Left lung (tissue), 10 donors: ENCODE results near the gene EFNA2. TPM values are rescaled to one million over a fixed set of nuclear protein-coding genes. Genes with fewer than 3 reads are reported as not detected.

ENCODE experiments used
- ATAC-seq: fragments of 200-7000 bp; cut with Tn5 transposase; one replicate; pipeline ENCODE4 v1.9.1; 2020; ENCODE audit warnings: moderate library complexity
- DNase-seq, 4 donors: peaks; one replicate each; pipeline ENCODE4 v3.0.0-alpha.2; 2013 to 2020
- H3K27ac ChIP-seq, 2 donors: fragments of 200-600 bp; sonication (generic) in 1 of 2; one replicate each; pipeline versions ENCODE4 v1.5.0 to v1.8.0; 2020 to 2021
- H3K27me3 ChIP-seq, 2 donors: fragments of 200-600 bp; sonication (generic) in 1 of 2; one replicate each; pipeline versions ENCODE4 v1.5.0 to v1.8.0; 2020 to 2021
- H3K36me3 ChIP-seq, 2 donors: fragments of 200-600 bp; sonication (generic) in 1 of 2; one replicate each; pipeline versions ENCODE4 v1.5.0 to v1.8.0; 2020 to 2021
- H3K4me1 ChIP-seq, 2 donors: fragments of 200-600 bp; one replicate each; pipeline ENCODE4 v1.8.0; 2021
- H3K4me3 ChIP-seq, 2 donors: fragments of 200-600 bp; sonication (generic) in 1 of 2; one replicate each; pipeline versions ENCODE4 v1.5.0 to v1.8.0; 2020 to 2021; ENCODE audit warnings: mild to moderate bottlenecking in 1 of 2
- H3K9me3 ChIP-seq, 2 donors: fragments of 200-600 bp; sonication (generic) in 1 of 2; one replicate each; pipeline versions ENCODE4 v1.5.0 to v1.8.0; 2020 to 2021
- CTCF ChIP-seq, 2 donors: fragments of 200-600 bp; sonication (generic) in 1 of 2; IDR thresholded peaks; one replicate each; pipeline versions ENCODE4 v1.5.0 to v1.8.0; 2021; ENCODE audit warnings: antibody characterized with exemption in 2 of 2
- intact Hi-C, 2 donors: fragments of 100-400 bp; cut with DNase I; formaldehyde crosslinking; loops; one replicate each; pipeline versions ENCODE4 v1.11.2 to v1.14.2; 2022
- polyA plus RNA-seq, 6 donors: library from polyadenylated mRNA; unstranded; fragments of 120-200 nt; gene quantifications; one replicate each; pipeline ENCODE4 v1.2.1, GENCODE V29; 2013; ENCODE audit not compliant: insufficient read length in 6 of 6
- total RNA-seq, 2 donors: library from RNA; stranded (reverse); fragmentation: NEBNext Ultra II Directional; extraction: Animal tissue kit (Norgen Biotek cat#: 25700); gene quantifications; one replicate each; pipeline ENCODE4 v1.2.1, GENCODE V29; 2021
- donor health status: DM: no; HTN: yes; CAD: no.
- donor health status: DM: no; HTN: no; CAD: no.

The EFNA2 gene
- total and polyA plus RNA-seq, 8 donors: 0.48 to 2.0 (median 0.79) TPM; not detected in 1

- ATAC-seq (no peak), DNase-seq (no peak)
- intact Hi-C loops: no loop called here
- H3K4me3 ChIP-seq: no peak overlapping the region
- H3K27ac ChIP-seq: no peak overlapping the region
- no peak for TF ChIP-seq CTCF (IDR thresholded peaks at IDR 0.05)
- no peaks in the 10 kb centered on the region for H3K4me1 ChIP-seq
- peaks cover 0 to 45% of the 10 kb centered on the region in 2 donors for H3K27me3 ChIP-seq
- no peaks in the 10 kb centered on the region for H3K36me3 ChIP-seq
- no peaks in the 10 kb centered on the region for H3K9me3 ChIP-seq
Measured at GRCh38 chr19:1307320-1307719, 21.6 kb downstream of the EFNA2 start.

DNA sequence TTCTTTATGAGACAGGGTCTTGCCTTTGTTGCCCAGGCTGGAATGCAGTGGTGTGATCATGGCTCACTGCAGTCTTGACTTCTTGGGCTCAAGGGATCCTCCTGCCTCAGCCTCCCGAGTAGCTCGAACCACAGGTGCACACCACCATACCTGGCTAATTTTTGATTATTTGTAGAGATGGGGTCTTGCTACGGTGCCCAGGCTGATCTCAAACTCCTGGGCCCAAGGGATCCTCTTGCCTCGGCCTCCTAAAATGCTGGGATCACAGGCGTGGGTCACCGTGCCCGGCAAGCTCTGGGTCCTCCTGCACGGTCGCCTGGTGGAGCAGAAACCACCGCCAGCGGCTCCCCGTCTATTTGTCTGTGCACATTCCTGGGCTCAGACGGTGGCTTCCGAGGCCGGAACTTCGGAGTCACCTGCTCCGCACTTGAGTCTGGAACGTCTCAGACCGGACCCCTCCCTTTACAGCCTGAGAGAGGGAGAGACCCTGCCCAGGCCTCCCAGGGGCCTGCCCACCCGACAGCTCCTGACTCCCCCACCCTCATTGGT lies 22.2 kb downstream of the EFNA2 start:
- DNase-seq (no peak), ATAC-seq (no peak)
- no peak overlapping the region for H3K4me3 ChIP-seq
- no peaks in the 10 kb centered on the region for H3K4me1 ChIP-seq
- no peaks in the 10 kb centered on the region for H3K9me3 ChIP-seq
- TF ChIP-seq CTCF (IDR thresholded peaks at IDR 0.05): no peak
- intact Hi-C loops: no loop called here
- H3K36me3 ChIP-seq: no peaks in the 10 kb centered on the region
- no peak overlapping the region for H3K27ac ChIP-seq
- H3K27me3 ChIP-seq: peaks cover 0 to 45% of the 10 kb centered on the region in 2 donors

GRCh38 chr19:1308718-1309117 lies 23.0 kb downstream of the EFNA2 start:
- Histone ChIP-seq H3K36me3 (no peaks in the 10 kb centered on the region), H3K27me3 (peaks cover 0 to 54% of the 10 kb centered on the region in 2 donors), H3K9me3 (no peaks in the 10 kb centered on the region), H3K4me1 (no peaks in the 10 kb centered on the region), H3K4me3 (no peak overlapping the region), H3K27ac (no peak overlapping the region)
- no peak for TF ChIP-seq CTCF (IDR thresholded peaks at IDR 0.05)
- ATAC-seq (no peak), DNase-seq (no peak)
- intact Hi-C loops: no loop called here

- Histone ChIP-seq H3K36me3 (no peaks in the 10 kb centered on the region), H3K9me3 (no peaks in the 10 kb centered on the region), H3K4me3 (no peak overlapping the region), H3K27ac (no peak overlapping the region), H3K27me3 (peaks cover 3 to 69% of the 10 kb centered on the region in 2 donors), H3K4me1 (no peaks in the 10 kb centered on the region)
- TF ChIP-seq CTCF (IDR thresholded peaks at IDR 0.05): no peak
- ATAC-seq (no peak), DNase-seq (no peak)
- intact Hi-C loops: no loop called here
Measured at GRCh38 chr19:1309977-1310852, 24.5 kb downstream of the EFNA2 start.

- ATAC-seq: no peak
- no peak for TF ChIP-seq CTCF (IDR thresholded peaks at IDR 0.05)
- H3K4me3 ChIP-seq: no peak overlapping the region
- DNase-seq: no peak
- intact Hi-C loops: no loop called here
- H3K4me1 ChIP-seq: peaks cover 0 to 5% of the 10 kb centered on the region in 2 donors
- no peaks in the 10 kb centered on the region for H3K36me3 ChIP-seq
- peaks cover 8 to 75% of the 10 kb centered on the region in 2 donors for H3K27me3 ChIP-seq
- no peak overlapping the region for H3K27ac ChIP-seq
- no peaks in the 10 kb centered on the region for H3K9me3 ChIP-seq
Measured at GRCh38 chr19:1310853-1311180, 25.1 kb downstream of the EFNA2 start.
